ENCODE results near the gene TRAF1. TPM values are rescaled to one million over a fixed set of nuclear protein-coding genes. Genes with fewer than 3 reads are reported as not detected.

TRAF1 gene
- polyA plus RNA-seq, 1 donor, result 6.5 TPM

DNA sequence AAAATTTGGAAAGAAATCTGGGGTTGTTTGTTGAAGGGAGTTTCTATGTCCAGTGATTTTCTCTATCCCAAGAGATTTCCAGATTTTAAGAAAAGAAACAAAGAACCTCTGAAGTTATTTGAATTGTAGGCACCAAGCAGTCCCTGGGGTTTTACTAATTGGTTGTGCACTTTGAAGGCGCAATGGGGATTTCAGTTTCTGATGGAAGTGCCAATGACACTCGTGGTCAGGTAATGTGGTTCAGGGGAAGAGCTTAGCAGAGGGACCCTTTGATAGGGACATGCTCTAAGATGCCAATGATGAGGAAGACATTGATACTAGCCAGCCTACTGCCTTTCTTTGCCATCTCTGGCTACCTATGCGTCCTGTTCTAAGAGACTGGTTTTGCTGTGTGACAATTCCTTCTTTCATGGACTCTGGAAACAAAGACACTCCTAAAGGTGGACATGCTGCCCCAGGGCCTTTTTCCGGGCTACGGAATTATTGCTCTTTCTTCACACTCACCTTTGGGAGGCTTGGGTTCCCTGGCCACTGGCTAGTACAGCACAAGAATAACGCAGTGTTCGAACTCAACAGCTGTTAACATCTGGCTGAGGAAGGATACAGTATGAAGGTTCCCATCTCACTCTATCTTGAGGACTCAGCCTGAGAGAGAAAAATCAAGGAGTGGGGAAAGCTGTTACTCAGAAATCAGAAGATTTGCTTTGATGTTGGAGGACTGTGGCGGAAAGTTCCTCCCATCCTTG lies 6.9 kb upstream of the TRAF1 start:
- Histone ChIP-seq H3K4me1 (ENCODE audit: control insufficient read depth, insufficient read depth, low read length) (peaks cover 30% of the 10 kb centered on the region), H3K27me3 (ENCODE audit: control insufficient read depth, insufficient read depth, low read length) (no peaks in the 10 kb centered on the region), H3K9me3 (ENCODE audit: control insufficient read depth, low read depth, low read length) (no peaks in the 10 kb centered on the region), H3K4me3 (ENCODE audit: low read length) (no peak overlapping the region), H3K36me3 (ENCODE audit: control insufficient read depth, insufficient read depth, low read length) (no peaks in the 10 kb centered on the region), H3K27ac (ENCODE audit: low read length) (no peak overlapping the region)
- no peak for DNase-seq
- WGBS (ENCODE audit: insufficient coverage, low lambda C conversion rate), result no CpG with 5 or more reads among the region's 8 CpGs

DNA sequence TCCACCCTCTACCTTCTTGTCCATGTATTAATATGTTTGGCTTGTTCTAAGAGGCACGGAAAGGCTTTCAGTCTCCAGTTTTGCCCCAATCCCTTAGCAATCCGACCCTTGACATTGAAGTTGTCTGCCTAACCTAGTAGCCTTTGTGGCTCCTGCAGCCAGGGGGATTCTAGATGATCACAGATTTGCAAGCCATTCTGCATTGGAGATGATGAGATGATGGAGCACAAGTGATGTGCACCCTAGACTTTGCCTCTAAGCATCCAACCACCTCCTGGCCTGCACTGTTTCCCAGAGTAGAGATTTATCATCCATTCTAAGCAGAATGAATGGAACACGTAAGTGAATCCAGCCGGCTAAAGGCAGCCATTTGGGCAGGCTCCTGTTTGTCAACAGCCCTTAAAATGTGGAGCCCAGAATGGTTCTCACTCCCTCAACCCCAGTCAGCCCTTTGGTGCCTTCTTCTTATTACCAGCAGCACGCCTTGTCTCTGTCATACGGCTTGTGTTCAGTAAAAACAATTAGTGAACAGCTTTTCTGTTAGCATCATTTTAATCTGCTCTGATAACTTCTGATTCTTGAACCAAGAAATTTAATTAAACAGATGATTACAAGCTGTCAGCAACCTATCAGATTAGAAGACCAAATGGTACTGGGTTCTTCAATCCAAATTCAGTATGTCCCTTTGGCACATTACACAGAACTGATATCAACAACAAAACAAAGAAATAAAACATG lies 5.7 kb upstream of the TRAF1 start:
- Histone ChIP-seq H3K36me3 (ENCODE audit: control insufficient read depth, insufficient read depth, low read length) (no peaks in the 10 kb centered on the region), H3K4me3 (ENCODE audit: low read length) (no peak overlapping the region), H3K27me3 (ENCODE audit: control insufficient read depth, insufficient read depth, low read length) (no peaks in the 10 kb centered on the region), H3K9me3 (ENCODE audit: control insufficient read depth, low read depth, low read length) (no peaks in the 10 kb centered on the region), H3K4me1 (ENCODE audit: control insufficient read depth, insufficient read depth, low read length) (peaks cover 33% of the 10 kb centered on the region), H3K27ac (ENCODE audit: low read length) (peak overlapping the region; percentile 18)
- no peak for DNase-seq
- no CpG with 5 or more reads among the region's 6 CpGs for WGBS (ENCODE audit: insufficient coverage, low lambda C conversion rate)

DNA sequence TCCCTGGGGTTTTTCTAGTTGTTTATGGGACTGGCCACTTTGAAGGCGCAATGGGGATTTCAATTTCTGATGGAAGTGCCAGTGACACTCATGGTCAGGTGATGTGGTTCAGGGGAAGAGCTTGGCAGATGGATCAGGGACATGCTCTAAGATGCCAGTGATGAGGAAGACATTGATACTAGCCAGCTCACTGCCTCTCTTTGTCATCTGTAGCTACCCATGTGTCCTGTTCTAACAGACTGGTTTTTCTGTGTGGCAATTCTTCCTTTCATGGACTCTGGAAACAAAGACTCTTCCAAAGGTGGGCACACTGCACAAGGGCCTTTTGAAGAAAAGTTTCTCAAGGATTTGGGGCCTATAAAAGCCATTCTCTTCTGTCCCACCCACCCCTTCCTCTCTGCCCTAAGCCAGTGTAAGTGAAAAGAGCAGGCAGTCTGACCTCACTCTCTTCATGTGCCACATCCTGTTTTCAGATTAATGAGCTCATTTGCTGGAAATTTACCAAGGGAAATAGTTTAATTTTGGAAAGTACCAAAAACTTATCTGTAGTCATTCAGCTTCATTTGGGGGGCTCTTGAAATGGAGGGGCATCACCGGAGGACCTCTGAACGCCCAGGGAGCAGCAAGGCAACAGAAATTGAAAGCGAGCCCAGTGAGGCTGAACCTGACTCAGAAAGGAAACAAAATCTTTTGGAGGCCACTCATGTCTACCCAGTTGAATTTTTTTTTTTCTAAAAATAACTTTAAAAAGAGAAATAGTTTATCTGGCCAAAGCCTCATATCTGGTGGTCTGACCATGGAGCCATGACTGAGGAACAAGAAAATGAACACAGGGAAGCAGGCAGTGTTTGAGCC lies 4.9 kb upstream of the TRAF1 start:
- H3K4me1 ChIP-seq (ENCODE audit: control insufficient read depth, insufficient read depth, low read length), result peaks cover 33% of the 10 kb centered on the region

GRCh38 chr9:120929229-120929791 lies 2.7 kb upstream of the TRAF1 start:
- Histone ChIP-seq H3K9me3 (ENCODE audit: control insufficient read depth, low read depth, low read length) (no peaks in the 10 kb centered on the region), H3K36me3 (ENCODE audit: control insufficient read depth, insufficient read depth, low read length) (no peaks in the 10 kb centered on the region), H3K4me3 (ENCODE audit: low read length) (peak overlapping the region; percentile 76), H3K4me1 (ENCODE audit: control insufficient read depth, insufficient read depth, low read length) (peaks cover 12% of the 10 kb centered on the region), H3K27me3 (ENCODE audit: control insufficient read depth, insufficient read depth, low read length) (no peaks in the 10 kb centered on the region), H3K27ac (ENCODE audit: low read length) (peak overlapping the region; percentile 64)
- 100% methylated on average over 2 of the region's 26 CpGs for WGBS (ENCODE audit: insufficient coverage, low lambda C conversion rate)
- no peak for DNase-seq

More for the DNA sequence above, 4.9 kb upstream of the TRAF1 start:
- WGBS (ENCODE audit: insufficient coverage, low lambda C conversion rate), result no CpG with 5 or more reads among the region's 4 CpGs
- Histone ChIP-seq H3K9me3 (ENCODE audit: control insufficient read depth, low read depth, low read length) (no peaks in the 10 kb centered on the region), H3K27me3 (ENCODE audit: control insufficient read depth, insufficient read depth, low read length) (no peaks in the 10 kb centered on the region), H3K4me3 (ENCODE audit: low read length) (no peak overlapping the region), H3K36me3 (ENCODE audit: control insufficient read depth, insufficient read depth, low read length) (no peaks in the 10 kb centered on the region), H3K27ac (ENCODE audit: low read length) (peak overlapping the region; percentile 20)
- peak in 1 of 2 donors; percentile 36 for DNase-seq

GRCh38 chr9:120928483-120929228 lies 2.1 kb upstream of the TRAF1 start:
- Histone ChIP-seq H3K27me3 (ENCODE audit: control insufficient read depth, insufficient read depth, low read length) (no peaks in the 10 kb centered on the region), H3K36me3 (ENCODE audit: control insufficient read depth, insufficient read depth, low read length) (no peaks in the 10 kb centered on the region), H3K27ac (ENCODE audit: low read length) (peak overlapping the region; percentile 64), H3K9me3 (ENCODE audit: control insufficient read depth, low read depth, low read length) (no peaks in the 10 kb centered on the region), H3K4me3 (ENCODE audit: low read length) (peak overlapping the region; percentile 76), H3K4me1 (ENCODE audit: control insufficient read depth, insufficient read depth, low read length) (peaks cover 8% of the 10 kb centered on the region)
- DNase-seq, result peak; percentile 62 to 84
- 10% methylated on average over 2 of the region's 73 CpGs for WGBS (ENCODE audit: insufficient coverage, low lambda C conversion rate)

GRCh38 chr9:120928015-120928482 lies 1.5 kb upstream of the TRAF1 start:
- H3K36me3 ChIP-seq (ENCODE audit: control insufficient read depth, insufficient read depth, low read length), result no peaks in the 10 kb centered on the region
- no peaks in the 10 kb centered on the region for H3K9me3 ChIP-seq (ENCODE audit: control insufficient read depth, low read depth, low read length)
- peak in 1 of 2 donors; percentile 34 for DNase-seq
- H3K27me3 ChIP-seq (ENCODE audit: control insufficient read depth, insufficient read depth, low read length), result no peaks in the 10 kb centered on the region
- peak overlapping the region; percentile 76 for H3K4me3 ChIP-seq (ENCODE audit: low read length)
- peaks cover 8% of the 10 kb centered on the region for H3K4me1 ChIP-seq (ENCODE audit: control insufficient read depth, insufficient read depth, low read length)
- 93% methylated on average over 3 of the region's 14 CpGs for WGBS (ENCODE audit: insufficient coverage, low lambda C conversion rate)
- H3K27ac ChIP-seq (ENCODE audit: low read length), result peak overlapping the region; percentile 64

DNA sequence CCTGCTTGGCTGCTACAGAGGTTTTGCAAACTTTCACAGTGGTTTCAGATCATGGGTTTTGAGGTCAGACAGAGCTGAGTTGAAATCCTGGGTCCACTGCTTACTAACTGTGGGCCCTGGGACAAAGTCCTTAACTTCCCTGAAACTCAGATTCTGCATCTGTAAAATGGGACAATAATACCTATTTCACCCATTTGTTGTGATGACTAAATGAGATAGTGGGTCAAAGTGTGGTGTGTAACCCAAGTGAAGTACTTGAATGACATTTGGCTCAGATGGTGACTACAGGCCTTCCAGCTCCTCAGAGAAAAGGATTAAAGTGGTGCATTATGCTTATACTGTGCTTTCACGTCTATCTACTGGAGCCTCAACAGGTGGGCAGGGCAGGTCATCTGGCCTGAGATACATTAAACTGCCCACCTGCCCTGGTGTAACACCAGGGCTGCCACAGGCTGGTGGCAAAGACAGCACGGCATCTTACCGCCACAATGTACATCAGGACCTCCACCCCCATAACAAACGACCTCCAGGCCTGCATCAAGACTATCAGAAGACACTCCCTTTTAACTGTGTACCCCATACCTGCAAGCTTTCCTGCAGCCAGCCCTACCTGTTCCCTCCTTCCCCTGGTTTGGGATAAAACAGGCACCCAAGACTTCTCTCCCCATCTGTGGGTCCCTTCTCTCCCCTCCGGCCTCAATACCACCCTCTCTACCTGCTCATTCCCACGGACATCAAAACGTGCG lies 846 bp upstream of the TRAF1 start:
- H3K4me1 ChIP-seq (ENCODE audit: control insufficient read depth, insufficient read depth, low read length), result peaks cover 8% of the 10 kb centered on the region
- no peak overlapping the region for H3K27ac ChIP-seq (ENCODE audit: low read length)
- no peak for DNase-seq
- H3K27me3 ChIP-seq (ENCODE audit: control insufficient read depth, insufficient read depth, low read length), result no peaks in the 10 kb centered on the region
- WGBS (ENCODE audit: insufficient coverage, low lambda C conversion rate), result 0% methylated on average over 1 of the region's 8 CpGs
- H3K4me3 ChIP-seq (ENCODE audit: low read length), result no peak overlapping the region
- no peaks in the 10 kb centered on the region for H3K36me3 ChIP-seq (ENCODE audit: control insufficient read depth, insufficient read depth, low read length)
- H3K9me3 ChIP-seq (ENCODE audit: control insufficient read depth, low read depth, low read length), result no peaks in the 10 kb centered on the region

GRCh38 chr9:120925535-120926396 lies 830 bp downstream of the TRAF1 start:
- no peak overlapping the region for H3K27ac ChIP-seq (ENCODE audit: low read length)
- H3K27me3 ChIP-seq (ENCODE audit: control insufficient read depth, insufficient read depth, low read length), result no peaks in the 10 kb centered on the region
- H3K4me3 ChIP-seq (ENCODE audit: low read length), result no peak overlapping the region
- no peak for DNase-seq
- WGBS (ENCODE audit: insufficient coverage, low lambda C conversion rate), result 100% methylated on average over 1 of the region's 13 CpGs
- H3K36me3 ChIP-seq (ENCODE audit: control insufficient read depth, insufficient read depth, low read length), result no peaks in the 10 kb centered on the region
- peaks cover 8% of the 10 kb centered on the region for H3K4me1 ChIP-seq (ENCODE audit: control insufficient read depth, insufficient read depth, low read length)
- H3K9me3 ChIP-seq (ENCODE audit: control insufficient read depth, low read depth, low read length), result no peaks in the 10 kb centered on the region
